GOT3 (cell line): ENCODE data around the gene SFXN2.
"Not testable (repeated sequence)": the region's sequence is repeated elsewhere in the genome, so short reads cannot be mapped to it uniquely, and the experiment has no call there.

ENCODE experiments used
- DNase-seq: peaks from one replicate; lab custom pipeline; 2025; ENCODE audit warnings: mixed read lengths; lab: John Stamatoyannopoulos, UW

Gene SFXN2

GRCh38 chr10:102753718-102754117 is 39.3 kb downstream of the SFXN2 start:
- DNase-seq: no peak

GRCh38 chr10:102757323-102757722 is 42.9 kb downstream of the SFXN2 start:
- DNase-seq: no peak

- DNase-seq: no peak
Measured at GRCh38 chr10:102758240-102758932, 44.0 kb downstream of the SFXN2 start.

GRCh38 chr10:102758933-102759262 is 44.5 kb downstream of the SFXN2 start:
- not testable (repeated sequence) for DNase-seq

GRCh38 chr10:102759497-102760210 is 45.2 kb downstream of the SFXN2 start:
- no peak for DNase-seq

- DNase-seq: no peak
Measured at GRCh38 chr10:102761981-102762380, 47.5 kb downstream of the SFXN2 start.

GRCh38 chr10:102762401-102763015 is 48.1 kb downstream of the SFXN2 start:
- DNase-seq: no peak

- no peak for DNase-seq
Measured at GRCh38 chr10:102763037-102763607, 48.7 kb downstream of the SFXN2 start.

- DNase-seq: no peak
Measured at GRCh38 chr10:102764470-102765161, 50.2 kb downstream of the SFXN2 start.

- no peak for DNase-seq
Measured at GRCh38 chr10:102765336-102765735, 50.9 kb downstream of the SFXN2 start.

- no peak for DNase-seq
Measured at GRCh38 chr10:102767428-102768160, 53.2 kb downstream of the SFXN2 start.

- no peak for DNase-seq
Measured at GRCh38 chr10:102769375-102770107, 55.1 kb downstream of the SFXN2 start.

- DNase-seq: no peak
Measured at GRCh38 chr10:102770108-102770482, 55.7 kb downstream of the SFXN2 start.

- no peak for DNase-seq
Measured at GRCh38 chr10:102770792-102771191, 56.4 kb downstream of the SFXN2 start.

GRCh38 chr10:102773320-102773719 is 58.9 kb downstream of the SFXN2 start:
- DNase-seq: no peak

GRCh38 chr10:102773986-102774385 is 59.5 kb downstream of the SFXN2 start:
- DNase-seq: no peak

- no peak for DNase-seq
Measured at GRCh38 chr10:102775201-102775934, 60.9 kb downstream of the SFXN2 start.

GRCh38 chr10:102775935-102776669 is 61.7 kb downstream of the SFXN2 start:
- no peak for DNase-seq

GRCh38 chr10:102776779-102777456 is 62.5 kb downstream of the SFXN2 start:
- no peak for DNase-seq
